Stimulated activated CD8-positive, alpha-beta memory T cell treated with anti-CD3 and anti-CD28 coated beads, Interleukin-7, amount 100 ng/mL, for 1 hour (primary cell): ENCODE results near the gene SEMA3A.
"Not testable (repeated sequence)": the region's sequence is repeated elsewhere in the genome, so short reads cannot be mapped to it uniquely, and the experiment has no call there.

ENCODE experiments used
- DNase-seq, 2 donors: peaks; one replicate each; pipeline ENCODE4 v3.0.0-alpha.2; 2020; ENCODE audit warnings: low read depth in 2 of 2

The SEMA3A gene

GRCh38 chr7:84152995-84153394 is 41.6 kb downstream of the SEMA3A start:
- DNase-seq: no peak

GRCh38 chr7:84150370-84150769 is 44.2 kb downstream of the SEMA3A start:
- not testable (repeated sequence) for DNase-seq

GRCh38 chr7:84149573-84149972 is 45.0 kb downstream of the SEMA3A start:
- no peak for DNase-seq

- DNase-seq: no peak
Observed at GRCh38 chr7:84145892-84146291, 48.7 kb downstream of the SEMA3A start.

- DNase-seq: no peak
Observed at GRCh38 chr7:84144935-84145334, 49.7 kb downstream of the SEMA3A start.

GRCh38 chr7:84144480-84144879 is 50.1 kb downstream of the SEMA3A start:
- no peak for DNase-seq

- no peak for DNase-seq
Observed at GRCh38 chr7:84142726-84143125, 51.9 kb downstream of the SEMA3A start.

GRCh38 chr7:84139986-84140729 is 54.4 kb downstream of the SEMA3A start:
- no peak for DNase-seq

GRCh38 chr7:84138411-84138810 is 56.2 kb downstream of the SEMA3A start:
- DNase-seq: no peak

- no peak for DNase-seq
Observed at GRCh38 chr7:84137812-84138211, 56.8 kb downstream of the SEMA3A start.

GRCh38 chr7:84136809-84137208 is 57.8 kb downstream of the SEMA3A start:
- DNase-seq: no peak

- DNase-seq: no peak
Observed at GRCh38 chr7:84136336-84136735, 58.3 kb downstream of the SEMA3A start.

GRCh38 chr7:84134169-84134568 is 60.4 kb downstream of the SEMA3A start:
- DNase-seq: no peak

GRCh38 chr7:84125654-84126053 is 68.9 kb downstream of the SEMA3A start:
- DNase-seq: no peak

GRCh38 chr7:84123965-84124547 is 70.5 kb downstream of the SEMA3A start:
- DNase-seq: no peak

- no peak for DNase-seq
Observed at GRCh38 chr7:84122582-84123360, 71.8 kb downstream of the SEMA3A start.

- DNase-seq: no peak
Observed at GRCh38 chr7:84117304-84117703, 77.3 kb downstream of the SEMA3A start.

- no peak for DNase-seq
Observed at GRCh38 chr7:84113906-84114850, 80.4 kb downstream of the SEMA3A start.

GRCh38 chr7:84113286-84113685 is 81.3 kb downstream of the SEMA3A start:
- DNase-seq: no peak

GRCh38 chr7:84112771-84113170 is 81.8 kb downstream of the SEMA3A start:
- no peak for DNase-seq

GRCh38 chr7:84111842-84112241 is 82.7 kb downstream of the SEMA3A start:
- DNase-seq: no peak

- no peak for DNase-seq
Observed at GRCh38 chr7:84110400-84110799, 84.2 kb downstream of the SEMA3A start.
